Osteocyte (in vitro differentiated cells): ENCODE results near the gene ALS2. TPM values are rescaled to one million over a fixed set of nuclear protein-coding genes. Genes with fewer than 3 reads are reported as not detected.

Source experiments
- DNase-seq: peaks from one replicate; pipeline ENCODE4 v3.0.0; 2021; ENCODE audit warnings: mixed read lengths; ENCODE audit not compliant: unreplicated experiment; ENCODE audit errors: extremely low spot score
- H3K27ac Mint-ChIP-seq: one replicate; pipeline ENCODE4 v1.8.0; 2021; ENCODE audit warnings: mild to moderate bottlenecking, mixed read lengths; ENCODE audit not compliant: unreplicated experiment
- H3K27me3 Mint-ChIP-seq: one replicate; pipeline ENCODE4 v1.8.0; 2021; ENCODE audit warnings: mixed read lengths; ENCODE audit not compliant: unreplicated experiment
- H3K36me3 Mint-ChIP-seq: one replicate; pipeline ENCODE4 v1.8.0; 2021; ENCODE audit warnings: mixed read lengths; ENCODE audit not compliant: unreplicated experiment
- H3K4me1 Mint-ChIP-seq: one replicate; pipeline ENCODE4 v1.8.0; 2021; ENCODE audit warnings: mixed read lengths; ENCODE audit not compliant: unreplicated experiment
- H3K4me3 Mint-ChIP-seq: one replicate; pipeline ENCODE4 v1.8.0; 2021; ENCODE audit warnings: mild to moderate bottlenecking, moderate library complexity, mixed read lengths; ENCODE audit not compliant: unreplicated experiment
- H3K9me3 Mint-ChIP-seq: one replicate; pipeline ENCODE4 v1.8.0; 2021; ENCODE audit warnings: mixed read lengths; ENCODE audit not compliant: unreplicated experiment
- CTCF ChIP-seq: fragments of 200-600 bp; sonication (generic); IDR thresholded peaks from 2 replicates; pipeline ENCODE4 v1.5.0; 2021; ENCODE audit warnings: antibody characterized with exemption, mild to moderate bottlenecking, moderate library complexity
- total RNA-seq: library from RNA; stranded (reverse); gene quantifications from 2 replicates; pipeline ENCODE4 v1.2.1, GENCODE V29; 2021

ALS2 gene
- total RNA-seq, 1 donor from 2014 or later: 35.5 TPM

GRCh38 chr2:201685156-201685555 is 95.6 kb downstream of the ALS2 start:
- Mint-ChIP-seq H3K4me3 (no peak overlapping the region), H3K36me3 (peaks cover 4% of the 10 kb centered on the region), H3K27me3 (no peaks in the 10 kb centered on the region), H3K9me3 (no peaks in the 10 kb centered on the region), H3K27ac (no peak overlapping the region), H3K4me1 (no peaks in the 10 kb centered on the region)
- no peak for DNase-seq
- TF ChIP-seq CTCF: no peak

- Mint-ChIP-seq H3K4me3 (no peak overlapping the region), H3K4me1 (no peaks in the 10 kb centered on the region), H3K27ac (no peak overlapping the region), H3K27me3 (no peaks in the 10 kb centered on the region), H3K9me3 (no peaks in the 10 kb centered on the region), H3K36me3 (peaks cover 6% of the 10 kb centered on the region)
- peak; percentile 32 for TF ChIP-seq CTCF
- DNase-seq: no peak
These were observed 100.0 kb downstream of the ALS2 start for GRCh38 chr2:201680743-201681142.

- Mint-ChIP-seq H3K27ac (no peak overlapping the region), H3K4me3 (no peak overlapping the region), H3K27me3 (no peaks in the 10 kb centered on the region), H3K9me3 (no peaks in the 10 kb centered on the region), H3K36me3 (peaks cover 6% of the 10 kb centered on the region), H3K4me1 (peaks cover 11% of the 10 kb centered on the region)
- DNase-seq: no peak
- no peak for TF ChIP-seq CTCF
These were observed 102.3 kb downstream of the ALS2 start for GRCh38 chr2:201678401-201678800.

GRCh38 chr2:201675454-201675853 is 105.3 kb downstream of the ALS2 start:
- H3K27ac Mint-ChIP-seq: no peak overlapping the region
- no peaks in the 10 kb centered on the region for H3K27me3 Mint-ChIP-seq
- H3K4me3 Mint-ChIP-seq: no peak overlapping the region
- H3K9me3 Mint-ChIP-seq: no peaks in the 10 kb centered on the region
- no peak for DNase-seq
- TF ChIP-seq CTCF: no peak
- H3K4me1 Mint-ChIP-seq: peaks cover 32% of the 10 kb centered on the region
- H3K36me3 Mint-ChIP-seq: peaks cover 4% of the 10 kb centered on the region

GRCh38 chr2:201674794-201675193 is 105.9 kb downstream of the ALS2 start:
- no peak overlapping the region for H3K27ac Mint-ChIP-seq
- TF ChIP-seq CTCF: no peak
- no peaks in the 10 kb centered on the region for H3K27me3 Mint-ChIP-seq
- no peak overlapping the region for H3K4me3 Mint-ChIP-seq
- no peaks in the 10 kb centered on the region for H3K9me3 Mint-ChIP-seq
- no peak for DNase-seq
- H3K4me1 Mint-ChIP-seq: peaks cover 32% of the 10 kb centered on the region
- peaks cover 4% of the 10 kb centered on the region for H3K36me3 Mint-ChIP-seq
